SK-N-SH (cell line): ENCODE results near the gene TSFM.

Experiments
- EP300 ChIP-seq, 2 experiments: IDR thresholded peaks; 2 replicates each; pipeline versions ENCODE4 v1.4.0 to v1.6.1; 2012; ENCODE audit warnings: borderline replicate concordance in 1 of 2, low read depth in 1 of 2, low read length in 1 of 2
- EZH2phosphoT487 ChIP-seq: fragments of 200-600 bp; sonication (generic); IDR thresholded peaks from 2 replicates; pipeline ENCODE4 v1.6.1; 2017; ENCODE audit warnings: low read depth, mixed run types, mild to moderate bottlenecking, antibody characterized with exemption, moderate library complexity, borderline replicate concordance
- GATA2 ChIP-seq: sonication (generic); formaldehyde crosslinking; IDR thresholded peaks from 2 replicates; pipeline ENCODE4 v1.5.0; 2020; ENCODE audit warnings: mild to moderate bottlenecking, missing genetic modification reagents
- NRF1 ChIP-seq: IDR thresholded peaks from 2 replicates; pipeline ENCODE4 v1.6.1; 2012; ENCODE audit warnings: low read depth, mild to moderate bottlenecking, low read length
- POLR2AphosphoS5 ChIP-seq: IDR thresholded peaks from 2 replicates; pipeline ENCODE4 v1.6.1; 2012; ENCODE audit warnings: low read depth, low read length
- TF ChIP-seq, protein P1 (sequence below): IDR thresholded peaks from 2 replicates; pipeline ENCODE4 v1.4.0; 2012; ENCODE audit warnings: low read depth, borderline replicate concordance

DNA sequence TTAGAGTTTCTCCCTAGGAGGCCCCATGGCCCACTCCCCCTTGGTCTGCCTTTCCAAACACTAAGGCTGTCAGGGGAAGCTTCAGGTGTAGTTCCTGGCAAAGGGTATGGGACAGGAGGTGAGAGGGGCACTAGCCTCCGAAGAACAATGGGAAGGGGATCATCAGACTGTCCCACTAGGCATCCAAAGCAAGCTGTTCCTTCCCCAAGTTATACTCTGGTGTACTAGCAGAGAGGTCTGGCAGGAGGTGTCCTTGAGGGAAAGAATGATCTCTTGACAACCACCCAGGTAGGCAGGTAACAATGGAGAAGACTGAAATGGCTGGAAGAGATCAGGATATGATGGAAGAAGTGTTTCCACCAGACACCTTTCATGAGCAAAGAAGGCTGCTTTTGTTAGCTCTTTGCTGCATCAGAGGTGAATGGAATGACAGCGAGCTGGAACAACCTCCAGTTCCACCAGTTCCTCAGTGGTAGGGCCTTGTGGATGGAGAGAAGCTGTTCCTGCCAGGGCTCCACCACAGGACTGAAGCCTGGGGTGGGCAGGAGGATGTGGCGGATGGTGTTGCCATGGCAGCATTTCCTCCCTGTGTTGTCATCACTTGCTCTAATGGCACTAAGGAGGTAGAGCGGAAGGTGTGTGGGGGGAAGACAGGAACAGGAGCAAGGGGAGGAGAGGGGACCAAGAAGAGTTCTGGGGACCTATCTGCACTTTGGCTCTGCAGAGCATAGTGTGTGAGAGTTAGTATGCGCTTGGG lies 41.8 kb upstream of the TSFM start:
- TF ChIP-seq, protein P1, sequence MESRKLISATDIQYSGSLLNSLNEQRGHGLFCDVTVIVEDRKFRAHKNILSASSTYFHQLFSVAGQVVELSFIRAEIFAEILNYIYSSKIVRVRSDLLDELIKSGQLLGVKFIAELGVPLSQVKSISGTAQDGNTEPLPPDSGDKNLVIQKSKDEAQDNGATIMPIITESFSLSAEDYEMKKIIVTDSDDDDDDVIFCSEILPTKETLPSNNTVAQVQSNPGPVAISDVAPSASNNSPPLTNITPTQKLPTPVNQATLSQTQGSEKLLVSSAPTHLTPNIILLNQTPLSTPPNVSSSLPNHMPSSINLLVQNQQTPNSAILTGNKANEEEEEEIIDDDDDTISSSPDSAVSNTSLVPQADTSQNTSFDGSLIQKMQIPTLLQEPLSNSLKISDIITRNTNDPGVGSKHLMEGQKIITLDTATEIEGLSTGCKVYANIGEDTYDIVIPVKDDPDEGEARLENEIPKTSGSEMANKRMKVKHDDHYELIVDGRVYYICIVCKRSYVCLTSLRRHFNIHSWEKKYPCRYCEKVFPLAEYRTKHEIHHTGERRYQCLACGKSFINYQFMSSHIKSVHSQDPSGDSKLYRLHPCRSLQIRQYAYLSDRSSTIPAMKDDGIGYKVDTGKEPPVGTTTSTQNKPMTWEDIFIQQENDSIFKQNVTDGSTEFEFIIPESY = no peak
- TF ChIP-seq EZH2phosphoT487 (no peak), GATA2 (no peak), POLR2AphosphoS5 (no peak), EP300 (IDR thresholded peaks at IDR 0.05; ENCODE audit: borderline replicate concordance in 1 of 2, low read depth in 1 of 2, low read length in 1 of 2) (no peak), NRF1 (no peak)
